Activated naive CD4-positive, alpha-beta T cell treated with Interleukin-2 at 50 U/mL for 16 hours (primary cell): ENCODE results near the gene METTL26.

Experiments used
- DNase-seq: peaks from one replicate; pipeline ENCODE4 v3.0.0-alpha.2; 2020

METTL26 gene

DNA sequence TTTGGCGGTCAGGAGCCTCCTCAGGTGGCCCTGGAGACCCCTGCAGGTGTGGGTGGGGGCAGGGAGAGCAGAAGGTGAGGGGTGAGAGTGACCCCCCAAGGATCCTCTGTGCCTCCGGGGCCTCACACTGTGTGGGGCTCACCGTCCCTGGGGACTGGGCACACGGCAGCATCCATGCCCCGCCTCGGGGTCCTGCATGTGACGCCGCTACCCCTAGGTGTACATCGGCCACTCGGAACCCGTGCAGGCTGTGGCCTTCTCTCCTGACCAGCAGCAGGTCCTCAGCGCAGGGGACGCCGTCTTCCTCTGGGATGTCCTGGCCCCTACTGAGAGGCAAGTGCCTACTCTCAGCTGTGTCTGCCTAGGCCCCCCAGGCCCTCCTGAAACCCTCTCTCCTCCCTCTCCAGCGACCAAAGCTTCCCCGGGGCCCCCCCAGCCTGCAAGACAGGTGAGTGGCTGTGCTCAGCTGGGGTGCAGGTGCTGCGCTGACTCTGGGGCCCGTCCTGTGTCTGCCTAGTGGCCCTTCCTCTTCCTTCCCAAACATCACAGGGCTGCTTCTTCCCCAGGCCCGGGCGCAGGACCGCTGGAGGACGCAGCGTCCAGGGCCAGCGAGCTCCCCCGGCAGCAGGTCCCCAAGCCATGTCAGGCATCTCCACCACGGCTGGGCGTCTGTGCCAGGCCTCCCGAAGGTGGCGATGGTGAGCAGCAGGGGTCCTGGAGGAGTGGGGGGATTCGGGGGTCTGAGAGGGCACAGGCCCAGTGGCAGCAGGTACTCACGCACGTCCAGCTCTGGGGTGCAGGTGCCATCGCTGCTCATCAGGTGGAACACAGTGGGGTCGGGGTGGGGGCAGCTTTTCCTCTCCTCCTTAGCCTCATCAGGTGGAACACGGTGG is 22.8 kb upstream of the METTL26 start:
- no peak for DNase-seq

DNA sequence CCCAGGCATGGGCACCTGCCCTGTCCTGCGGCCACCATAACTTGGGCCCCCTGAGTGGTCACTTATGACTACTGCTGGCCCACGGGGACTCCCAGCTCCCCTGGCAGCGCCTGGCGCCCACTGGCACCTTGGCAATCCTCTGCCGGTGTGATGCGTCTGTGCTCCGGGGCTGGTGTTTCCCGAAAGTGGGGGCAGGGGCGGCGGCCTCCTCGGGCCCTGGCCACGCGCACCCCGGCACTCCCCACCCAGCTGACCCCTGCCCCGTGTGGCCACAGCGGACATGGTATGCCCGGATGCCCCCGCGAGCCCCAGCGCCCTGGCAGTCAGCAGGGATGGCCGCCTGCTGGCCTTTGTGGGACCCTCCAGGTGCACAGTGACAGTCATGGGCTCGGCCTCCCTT is 21.4 kb upstream of the METTL26 start:
- DNase-seq, result no peak

DNA sequence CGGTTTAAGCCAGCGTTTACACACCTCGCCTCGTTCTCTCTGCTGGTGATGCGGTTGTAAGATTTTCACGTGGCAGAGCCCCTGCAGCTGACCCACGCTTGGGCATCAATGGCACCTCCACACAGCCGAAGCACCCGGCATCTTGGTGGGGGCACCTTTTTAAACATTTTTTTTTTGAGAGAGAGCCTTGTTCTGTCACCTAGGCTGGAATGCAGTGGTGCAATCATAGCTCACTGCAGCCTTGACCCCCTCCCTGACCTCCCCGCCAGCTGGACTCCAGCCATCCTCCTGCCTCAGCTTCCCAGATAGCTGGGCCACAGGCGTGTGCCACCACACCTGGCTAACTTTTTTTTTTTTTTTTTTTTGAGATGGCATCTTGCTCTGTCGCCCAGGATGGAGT is 17.9 kb upstream of the METTL26 start:
- DNase-seq, result no peak

DNA sequence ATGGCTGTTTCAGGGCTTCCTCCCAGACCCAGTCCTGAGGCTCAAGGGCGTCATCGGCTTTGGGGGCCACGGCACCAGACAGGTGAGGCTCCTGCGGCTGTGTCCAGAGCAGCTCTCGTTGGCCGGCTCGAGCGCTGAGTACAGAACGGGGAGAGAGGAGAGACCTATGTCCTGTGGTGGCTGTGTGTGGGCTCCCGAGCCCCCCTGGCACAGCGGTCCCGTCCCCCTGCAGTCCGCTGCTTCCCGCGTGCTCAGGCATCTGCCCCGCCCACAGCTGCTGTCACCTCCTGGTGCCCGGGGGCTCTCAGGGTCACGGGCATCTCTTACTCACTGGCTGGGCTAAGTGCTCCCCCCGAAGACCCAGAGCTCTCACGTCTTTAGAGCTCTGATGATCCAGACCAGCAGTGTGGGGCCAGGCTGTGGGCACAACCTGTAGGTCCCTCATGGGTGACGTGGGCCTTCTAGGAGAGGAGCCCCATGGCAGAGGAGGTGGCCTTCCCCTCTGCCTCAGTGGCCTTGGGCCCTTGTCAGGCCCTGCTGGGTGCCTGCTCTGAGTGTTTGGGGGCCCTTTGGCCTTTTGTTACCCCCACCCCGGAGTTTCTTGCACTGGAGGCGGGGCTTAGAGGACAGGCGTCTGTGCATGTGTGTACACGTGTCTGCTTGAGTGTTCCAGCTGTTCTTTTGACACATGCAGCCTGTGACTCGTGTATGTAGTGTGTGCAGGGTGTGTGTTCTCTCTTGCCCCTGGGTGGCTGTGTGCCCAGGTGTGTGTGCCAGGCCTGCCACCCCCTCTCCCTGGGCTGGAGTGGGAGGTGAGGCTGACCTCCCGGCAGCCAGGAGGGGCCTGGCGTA is 16.6 kb upstream of the METTL26 start:
- DNase-seq, result no peak

DNA sequence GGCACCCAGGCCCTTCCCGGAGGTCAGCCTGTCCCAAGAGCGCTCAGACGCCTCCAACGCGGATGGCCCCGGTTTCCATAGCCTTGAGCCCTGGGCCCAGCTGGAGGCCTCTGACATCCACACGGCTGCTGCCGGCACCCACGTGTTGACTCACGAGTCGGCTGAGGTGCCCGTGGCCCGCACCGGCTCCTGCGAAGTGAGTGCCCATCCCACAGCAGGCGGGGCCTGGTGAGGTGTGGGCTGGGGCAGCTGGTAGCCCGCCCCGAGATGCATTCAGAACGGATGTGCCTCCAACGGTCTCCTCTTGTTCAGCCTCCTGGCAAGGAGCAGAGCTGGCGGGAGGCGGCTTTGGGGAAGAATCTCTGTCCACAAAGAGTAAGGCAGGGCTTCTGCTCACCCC is 15.7 kb upstream of the METTL26 start:
- no peak for DNase-seq

DNA sequence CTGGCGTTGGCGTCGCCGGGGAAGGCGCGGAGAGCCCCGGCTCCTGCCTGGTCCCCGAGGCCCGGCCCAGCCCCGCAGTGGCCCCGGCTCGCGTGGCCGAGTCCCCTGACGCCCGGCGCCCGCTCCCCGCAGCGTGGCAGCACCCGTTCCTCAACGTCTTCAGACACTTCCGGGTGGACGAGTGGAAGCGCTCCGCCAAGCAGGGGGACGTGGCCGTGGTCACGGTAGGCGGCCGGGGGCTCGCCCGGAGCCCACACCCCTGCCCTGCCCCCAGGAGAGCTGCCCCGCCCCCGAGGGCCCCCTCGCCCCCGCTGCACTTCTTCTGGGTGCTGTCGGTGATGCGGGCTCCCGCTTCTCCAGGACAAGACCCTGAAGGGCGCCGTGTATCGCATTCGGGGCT is 13.5 kb upstream of the METTL26 start:
- DNase-seq, result peak; percentile 22

DNA sequence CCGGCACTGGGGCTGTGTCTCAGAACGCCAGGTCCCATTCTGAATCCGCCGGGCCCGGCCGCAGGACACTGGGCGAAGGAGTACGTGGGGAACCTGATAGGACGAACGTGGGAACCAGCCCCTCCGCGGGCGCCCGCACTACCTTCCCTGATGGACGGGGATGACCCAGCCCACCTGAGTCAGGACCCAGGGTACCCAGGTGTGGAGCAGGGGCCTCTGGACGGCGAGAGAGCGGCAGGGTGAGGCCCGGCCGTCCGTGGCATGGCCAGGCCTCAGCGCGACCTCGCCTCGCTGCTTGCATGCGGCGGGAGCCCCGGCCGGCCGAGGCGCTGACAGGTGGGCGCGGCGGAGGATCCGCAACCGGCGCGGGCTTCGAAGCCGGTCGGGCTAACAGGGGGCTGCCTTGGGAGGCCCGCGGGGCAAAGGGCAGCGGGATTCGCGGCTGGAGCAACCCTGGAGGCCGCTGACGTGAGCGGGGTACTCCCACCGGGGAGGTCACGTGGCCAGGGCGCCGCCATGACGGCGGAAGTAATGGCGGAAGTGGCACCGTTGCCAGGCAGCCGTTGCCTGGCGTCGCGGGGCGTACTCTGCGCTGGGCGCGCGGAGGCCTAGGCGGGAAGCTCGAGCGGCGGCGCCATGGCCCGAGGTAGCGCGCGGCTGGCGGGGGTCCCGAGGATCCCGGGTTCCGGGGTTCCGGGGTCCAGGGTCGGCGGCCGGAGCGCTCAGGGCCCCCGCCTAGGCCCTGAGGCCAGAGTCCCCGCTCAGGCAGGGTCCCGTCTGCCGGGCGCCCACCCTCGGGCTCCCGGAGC is 12.9 kb upstream of the METTL26 start, which contains the start of gene WDR90:
Gene WDR90 (plus strand): TSS at position 585 of the 809 bp plus-strand sequence. CDS start 52 bp downstream, at position 637.
- peak; percentile 95 for DNase-seq

DNA sequence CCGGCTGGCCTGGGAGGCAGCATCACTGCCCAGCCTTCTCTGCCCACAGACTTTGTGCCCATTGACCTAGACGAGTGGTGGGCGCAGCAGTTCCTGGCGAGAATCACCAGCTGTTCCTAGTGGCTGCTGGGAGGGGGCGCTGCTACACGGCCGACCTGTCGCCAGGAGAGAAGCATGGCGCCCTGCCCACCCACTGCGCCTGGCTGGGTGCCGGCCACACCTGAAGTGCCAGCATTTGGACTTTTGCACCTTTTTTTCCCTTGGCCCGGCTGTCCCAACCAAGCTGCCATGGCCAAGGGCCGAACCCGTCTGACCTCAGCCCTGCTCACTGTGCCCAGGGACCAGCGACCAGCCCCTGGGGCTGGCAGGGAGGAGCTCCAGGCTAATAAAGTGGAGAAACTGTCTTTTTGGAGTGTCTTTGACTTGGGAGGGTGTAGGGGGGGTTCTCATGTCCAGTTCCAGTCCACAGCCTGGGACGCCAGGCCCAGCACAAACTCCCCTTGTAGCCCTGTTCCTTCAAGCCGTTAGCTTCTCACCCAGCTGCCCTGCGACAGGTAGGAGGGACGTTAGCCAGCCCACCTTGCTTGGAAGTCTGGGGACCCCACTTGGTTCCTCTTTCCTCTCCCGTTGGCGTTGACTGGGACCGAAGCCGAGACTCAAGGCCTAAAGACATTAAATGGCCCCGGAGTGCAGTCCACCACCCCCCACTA is 12.1 kb upstream of the METTL26 start:
- DNase-seq, result peak; percentile 54

DNA sequence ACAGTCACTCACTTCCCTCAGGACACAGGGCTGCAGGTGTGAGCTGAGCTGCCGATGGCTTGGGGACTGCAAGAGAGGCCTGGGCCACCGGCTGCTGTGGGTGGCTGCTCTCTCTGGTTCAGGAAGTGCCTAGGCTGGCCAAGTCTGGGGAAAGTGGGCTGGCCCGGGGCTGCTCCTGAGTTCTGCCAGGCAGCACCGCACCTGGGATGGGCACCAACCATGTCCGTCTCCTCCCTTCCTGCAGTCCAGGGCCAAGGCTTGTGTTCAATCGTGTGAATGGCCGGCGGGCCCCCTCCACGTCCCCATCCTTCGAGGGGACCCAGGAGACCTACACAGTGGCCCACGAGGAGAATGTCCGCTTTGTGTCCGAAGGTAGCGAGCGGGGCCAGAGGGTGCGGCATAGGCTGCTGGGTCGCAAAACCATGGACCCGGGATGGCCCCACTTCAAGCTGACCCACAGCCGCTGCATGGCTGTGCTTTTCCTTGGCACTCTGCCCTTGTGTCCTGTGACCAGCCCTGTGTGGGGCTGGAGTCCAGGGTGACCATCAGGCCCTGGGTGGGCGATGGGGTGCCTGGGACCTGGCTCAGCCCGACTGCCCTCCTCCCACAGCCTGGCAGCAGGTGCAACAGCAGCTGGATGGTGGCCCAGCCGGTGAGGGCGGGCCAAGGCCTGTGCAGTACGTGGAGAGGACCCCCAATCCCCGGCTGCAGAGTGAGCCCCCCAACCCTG is 11.2 kb upstream of the METTL26 start:
- DNase-seq, result no peak

DNA sequence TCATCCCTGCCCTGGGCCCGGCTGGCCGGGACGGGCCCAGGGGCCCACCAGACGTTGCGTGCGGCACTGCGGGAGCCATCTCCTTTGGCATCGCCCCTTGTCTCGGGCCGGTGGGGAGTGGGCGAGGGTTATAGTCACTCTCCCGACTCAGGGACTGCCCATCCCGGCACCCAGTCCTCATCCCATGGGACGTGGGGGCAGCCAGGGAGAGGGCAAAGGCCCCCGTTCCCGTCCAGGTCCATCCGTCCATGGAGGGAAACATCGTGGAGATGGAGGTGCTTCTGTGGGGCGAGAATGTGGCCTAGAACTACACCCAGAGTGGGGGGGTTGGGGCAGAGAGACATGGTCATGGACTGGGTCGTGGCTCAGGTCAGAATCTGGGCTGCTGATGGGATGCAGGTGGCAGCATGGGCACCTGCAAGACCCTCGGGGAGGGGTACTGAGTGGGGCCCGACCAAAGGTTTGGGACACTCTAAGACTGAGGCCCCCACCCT is 10.6 kb upstream of the METTL26 start:
- DNase-seq, result no peak

DNA sequence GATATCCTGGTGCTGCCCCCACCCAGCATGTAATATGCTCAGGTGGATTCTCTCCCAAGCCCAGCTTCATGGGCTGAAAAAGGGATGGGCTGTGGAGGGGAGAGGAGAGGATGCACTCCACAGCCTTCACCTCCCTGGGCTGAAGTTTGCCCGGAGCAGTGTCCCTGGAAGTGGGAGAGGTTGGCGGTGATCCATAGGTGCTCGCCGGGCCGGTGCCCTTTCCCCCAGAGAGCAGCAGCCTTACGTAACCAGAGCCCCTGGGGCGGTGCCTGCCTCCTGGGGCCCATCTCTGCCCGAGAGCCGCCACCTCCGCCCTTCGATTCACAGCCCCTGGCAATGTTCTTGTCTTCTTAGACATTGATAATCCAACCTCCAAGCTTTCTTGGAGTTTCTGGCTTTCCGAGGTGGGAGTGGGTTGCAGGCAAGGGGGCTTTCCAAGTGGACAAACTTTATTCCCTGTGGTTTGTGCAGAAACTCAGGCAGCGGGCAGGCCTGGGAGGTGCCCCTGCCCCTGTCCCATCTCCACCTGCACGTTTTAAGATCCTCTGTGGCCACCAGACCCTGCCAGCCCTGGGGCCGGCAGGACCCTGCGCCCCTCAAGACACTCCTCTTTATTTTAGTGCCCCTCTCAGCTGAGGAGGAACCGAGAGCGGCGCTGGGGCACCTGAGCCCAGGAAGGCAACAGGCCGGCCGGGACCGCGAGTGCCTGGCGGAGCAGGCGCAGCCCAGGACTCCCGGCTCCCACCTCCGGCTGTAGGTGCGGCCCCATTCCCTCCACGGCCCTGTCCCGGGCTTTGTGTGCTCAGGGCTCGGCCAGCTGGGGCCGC is 10.0 kb upstream of the METTL26 start:
- no peak for DNase-seq

DNA sequence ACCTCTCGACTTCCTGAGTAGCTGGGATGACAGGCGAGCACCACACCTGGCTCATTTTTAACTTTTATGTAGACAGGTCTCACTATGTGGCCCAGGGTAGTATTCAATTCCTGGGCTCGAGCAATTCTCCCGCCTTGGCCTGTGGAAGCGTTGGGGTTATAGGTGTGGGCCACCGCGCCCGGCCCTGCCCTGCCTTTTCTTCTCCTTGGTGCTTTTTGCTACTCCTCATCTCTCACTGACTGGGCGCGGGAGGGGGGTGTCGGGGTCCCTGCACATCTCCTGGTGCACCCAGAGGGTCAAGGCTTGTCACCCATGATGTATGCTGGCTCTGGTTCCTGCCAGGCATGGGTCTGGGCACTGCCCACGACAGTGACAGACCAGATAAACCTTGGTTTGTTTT is 8.5 kb upstream of the METTL26 start:
- DNase-seq, result no peak

DNA sequence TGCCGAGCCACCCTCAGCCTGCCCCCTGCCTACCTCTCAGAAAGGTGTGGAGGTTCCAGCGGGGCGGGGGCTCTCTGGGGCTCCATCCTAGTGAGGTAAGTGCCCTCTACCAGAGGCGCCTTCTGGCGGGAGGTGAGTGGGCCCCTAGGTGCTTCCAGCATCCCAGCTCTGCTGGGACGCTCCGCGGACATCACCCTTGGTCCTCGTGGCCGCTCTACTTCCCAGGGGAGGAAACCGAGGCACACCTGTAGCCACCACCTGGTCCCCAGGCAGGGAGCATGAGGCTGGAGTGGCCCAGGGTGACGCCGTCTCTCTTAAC is 6.9 kb upstream of the METTL26 start:
- no peak for DNase-seq

DNA sequence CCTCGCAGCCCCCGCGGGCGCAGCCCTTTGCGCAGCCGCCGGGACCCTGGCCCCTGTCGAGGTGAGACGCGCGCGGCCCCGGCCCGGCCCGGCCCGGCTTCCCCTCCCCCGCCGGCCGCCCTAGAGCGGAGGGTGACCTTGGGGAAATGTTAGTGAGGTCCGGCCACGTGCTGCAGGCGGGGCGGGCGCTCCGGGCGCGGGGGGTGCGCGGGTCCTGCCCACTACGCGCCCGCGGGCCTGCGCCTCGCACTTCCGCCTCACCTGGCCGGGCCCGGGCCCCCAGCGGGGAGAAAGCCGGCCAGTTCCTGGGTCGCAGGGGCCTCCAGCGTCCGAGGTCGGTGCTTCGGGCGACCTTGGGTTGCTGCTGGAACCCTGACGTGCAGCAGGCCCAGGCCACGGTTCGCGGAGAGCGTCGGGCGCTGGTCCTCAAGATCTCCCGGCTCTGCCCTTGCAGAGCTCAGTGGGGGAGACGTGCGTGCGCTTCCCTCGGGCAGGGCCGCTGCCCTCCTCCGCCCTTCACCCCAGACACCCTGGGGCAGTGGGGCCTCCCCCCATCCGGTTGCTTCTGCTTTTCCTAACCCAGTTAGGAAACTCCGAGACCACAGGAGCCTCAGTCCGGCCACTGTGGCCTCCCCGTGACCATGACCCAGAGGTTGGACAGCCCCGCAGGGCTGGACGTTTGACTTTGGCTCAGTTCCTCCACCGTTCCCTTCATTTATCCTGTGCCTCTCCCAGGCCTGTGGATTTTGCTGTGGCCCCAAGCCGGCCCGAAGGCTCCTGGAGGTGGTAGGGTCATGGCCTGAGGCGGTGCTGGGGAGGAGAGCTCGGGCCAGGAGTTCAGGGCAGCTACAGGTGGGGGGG is 6.3 kb upstream of the METTL26 start:
- DNase-seq, result peak; percentile 39

DNA sequence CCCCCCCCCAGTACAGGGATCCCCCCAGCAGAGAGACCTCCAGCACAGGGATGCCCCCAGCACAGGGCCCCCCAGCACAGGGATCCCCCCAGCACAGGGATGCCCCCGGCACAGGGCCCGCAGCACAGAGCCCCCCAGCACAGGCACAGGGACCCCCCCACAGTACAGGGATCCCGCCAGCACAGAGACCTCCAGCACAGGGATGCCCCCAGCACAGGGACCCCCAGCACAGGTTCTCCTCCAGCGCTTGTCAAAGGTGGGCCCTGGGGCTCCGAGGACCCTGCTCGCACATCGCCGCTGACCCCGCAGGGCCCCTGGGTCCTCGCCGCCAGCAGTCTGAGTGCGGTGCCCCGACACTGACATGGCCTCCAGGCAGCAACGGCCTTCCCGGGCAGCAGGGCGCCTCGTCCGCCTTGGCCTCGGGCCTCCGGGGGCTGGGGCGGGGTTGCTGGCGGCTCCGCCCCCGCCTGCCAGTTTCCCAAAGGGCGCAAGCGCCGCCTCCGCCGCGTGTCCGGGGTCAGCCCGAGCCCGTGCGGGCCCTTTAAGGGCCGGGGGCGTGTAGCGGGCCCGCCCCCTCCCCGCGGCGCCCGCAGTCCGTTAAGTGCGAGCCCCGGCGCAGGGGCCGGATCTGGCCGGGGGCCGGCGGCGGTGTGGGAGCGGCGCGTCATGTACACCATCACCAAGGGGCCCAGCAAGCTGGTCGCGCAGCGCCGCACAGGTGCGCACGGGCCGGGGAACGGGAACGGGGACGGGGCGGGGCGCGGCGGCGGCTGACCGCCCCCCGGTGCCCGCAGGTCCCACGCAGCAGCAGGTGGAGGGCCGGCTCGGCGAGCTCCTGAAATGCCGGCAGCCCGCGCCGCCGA is 5.5 kb upstream of the METTL26 start, which contains the start of gene MCRIP2:
Gene MCRIP2 (plus strand): TSS at position 503 of the 863 bp plus-strand sequence. CDS start 164 bp downstream, at position 667.
- DNase-seq, result peak; percentile 77

DNA sequence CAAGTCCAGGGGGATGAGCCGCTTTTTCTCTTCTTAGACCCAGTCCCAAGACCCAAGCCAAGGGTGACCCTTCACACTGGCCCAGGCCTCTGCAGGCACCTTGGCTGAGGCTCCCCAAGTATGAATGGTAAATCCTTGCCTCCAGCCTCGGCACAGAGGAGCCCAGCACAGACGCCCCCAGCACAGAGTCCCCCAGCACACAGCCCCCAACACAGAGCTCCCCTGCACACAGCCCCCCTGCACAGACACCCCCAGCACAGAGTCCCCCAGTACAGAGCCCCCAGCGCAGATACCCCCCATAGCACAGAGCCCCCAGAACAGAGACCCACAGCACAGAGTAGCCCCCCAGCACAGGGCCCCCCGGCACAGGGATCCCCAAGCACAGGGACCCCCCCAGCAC is 4.5 kb upstream of the METTL26 start:
- DNase-seq, result no peak

DNA sequence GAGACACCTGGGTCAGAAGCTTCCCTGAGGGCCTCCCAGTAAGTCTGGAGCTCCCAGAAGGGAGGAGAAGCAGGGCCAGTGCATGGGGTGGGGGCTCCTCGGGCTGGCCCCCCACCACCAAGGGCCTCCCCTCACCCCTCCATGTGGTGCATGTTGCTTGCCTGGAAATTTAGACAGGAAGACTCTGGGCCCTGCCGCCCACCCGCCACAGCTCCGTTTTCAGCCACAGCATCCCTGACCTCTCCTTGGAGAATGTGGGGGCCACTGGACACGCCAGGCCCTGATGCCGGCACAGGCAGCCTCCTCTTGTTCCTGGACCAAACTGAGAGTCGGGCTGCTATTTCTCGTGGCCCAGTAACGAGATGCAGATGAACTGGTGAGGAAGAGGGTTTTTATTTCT is 2.7 kb upstream of the METTL26 start:
- DNase-seq, result no peak

DNA sequence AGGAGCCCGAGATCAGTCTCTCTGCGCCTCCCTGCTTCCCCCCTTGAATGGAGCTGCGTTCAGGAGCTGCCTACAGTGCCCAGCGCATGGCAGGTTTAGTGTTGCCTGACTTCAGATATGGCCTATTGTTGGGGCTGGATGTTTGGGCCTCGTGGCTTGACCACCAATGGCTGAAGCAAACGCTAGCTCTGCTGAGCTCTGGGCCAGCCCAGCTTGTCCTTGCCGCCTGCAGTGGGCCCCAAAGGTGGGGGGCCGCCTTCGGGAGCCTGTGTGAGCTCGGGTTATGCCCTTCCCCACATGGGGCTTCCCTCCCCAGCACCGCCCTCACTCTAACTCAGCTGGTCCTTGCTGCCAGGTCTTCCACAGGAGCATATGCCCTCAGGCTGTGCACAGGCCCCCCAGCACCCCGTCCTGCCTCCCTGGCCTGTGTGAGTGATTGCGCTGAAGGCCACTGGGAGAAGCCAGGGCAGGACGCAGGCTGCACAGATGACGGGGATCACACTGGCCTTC is 2.0 kb upstream of the METTL26 start:
- no peak for DNase-seq
